ENCODE measurements around the gene ATP8B3.

Gene ATP8B3

DNA sequence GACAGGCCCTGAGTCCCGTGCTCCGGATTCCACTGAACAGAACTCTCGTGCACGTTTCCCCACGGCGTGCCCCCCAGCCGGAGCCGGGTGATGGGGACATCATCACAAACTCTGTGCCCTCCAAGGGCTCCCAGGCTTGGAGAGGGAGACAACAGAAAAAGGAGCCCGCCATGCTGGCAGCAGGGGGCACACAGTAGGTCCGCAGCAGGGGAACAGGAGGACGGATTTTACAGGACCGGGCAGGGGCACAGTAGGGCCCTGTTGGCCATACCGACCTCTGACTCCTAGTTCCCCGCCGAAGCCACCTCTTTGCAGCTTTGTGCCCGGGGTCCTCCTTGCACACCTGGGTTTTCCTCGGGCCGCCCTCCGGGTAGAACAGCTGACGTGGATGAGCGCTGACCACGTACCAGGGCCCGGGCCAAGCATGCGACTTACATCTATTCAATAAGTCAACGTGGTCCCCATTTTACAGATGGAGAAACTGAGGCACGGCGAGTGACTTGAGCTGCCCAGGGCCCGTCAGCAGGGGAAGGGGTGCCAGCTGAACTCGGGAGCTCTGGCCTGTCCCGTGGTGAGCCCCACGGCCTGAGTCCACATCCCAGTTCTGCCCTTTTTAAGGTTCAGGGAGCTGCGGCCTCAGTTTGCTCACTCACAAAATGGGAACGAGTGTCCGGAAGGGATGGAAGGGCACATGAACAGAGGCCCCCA, 68.9 kb downstream of the ATP8B3 start:
- in situ Hi-C loops (cut with HindIII; ENCODE audit: low sequenced_read_pairs): no loop called here
- TF ChIP-seq, protein P1, sequence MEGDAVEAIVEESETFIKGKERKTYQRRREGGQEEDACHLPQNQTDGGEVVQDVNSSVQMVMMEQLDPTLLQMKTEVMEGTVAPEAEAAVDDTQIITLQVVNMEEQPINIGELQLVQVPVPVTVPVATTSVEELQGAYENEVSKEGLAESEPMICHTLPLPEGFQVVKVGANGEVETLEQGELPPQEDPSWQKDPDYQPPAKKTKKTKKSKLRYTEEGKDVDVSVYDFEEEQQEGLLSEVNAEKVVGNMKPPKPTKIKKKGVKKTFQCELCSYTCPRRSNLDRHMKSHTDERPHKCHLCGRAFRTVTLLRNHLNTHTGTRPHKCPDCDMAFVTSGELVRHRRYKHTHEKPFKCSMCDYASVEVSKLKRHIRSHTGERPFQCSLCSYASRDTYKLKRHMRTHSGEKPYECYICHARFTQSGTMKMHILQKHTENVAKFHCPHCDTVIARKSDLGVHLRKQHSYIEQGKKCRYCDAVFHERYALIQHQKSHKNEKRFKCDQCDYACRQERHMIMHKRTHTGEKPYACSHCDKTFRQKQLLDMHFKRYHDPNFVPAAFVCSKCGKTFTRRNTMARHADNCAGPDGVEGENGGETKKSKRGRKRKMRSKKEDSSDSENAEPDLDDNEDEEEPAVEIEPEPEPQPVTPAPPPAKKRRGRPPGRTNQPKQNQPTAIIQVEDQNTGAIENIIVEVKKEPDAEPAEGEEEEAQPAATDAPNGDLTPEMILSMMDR (IDR thresholded peaks at IDR 0.05; ENCODE audit: low read depth, low read length, missing control alignments): no peak
- H3K4me3 ChIP-seq (ENCODE audit: low read depth, low read length): no peak overlapping the region
- no peak for DNase-seq (ENCODE audit: low read depth)

DNA sequence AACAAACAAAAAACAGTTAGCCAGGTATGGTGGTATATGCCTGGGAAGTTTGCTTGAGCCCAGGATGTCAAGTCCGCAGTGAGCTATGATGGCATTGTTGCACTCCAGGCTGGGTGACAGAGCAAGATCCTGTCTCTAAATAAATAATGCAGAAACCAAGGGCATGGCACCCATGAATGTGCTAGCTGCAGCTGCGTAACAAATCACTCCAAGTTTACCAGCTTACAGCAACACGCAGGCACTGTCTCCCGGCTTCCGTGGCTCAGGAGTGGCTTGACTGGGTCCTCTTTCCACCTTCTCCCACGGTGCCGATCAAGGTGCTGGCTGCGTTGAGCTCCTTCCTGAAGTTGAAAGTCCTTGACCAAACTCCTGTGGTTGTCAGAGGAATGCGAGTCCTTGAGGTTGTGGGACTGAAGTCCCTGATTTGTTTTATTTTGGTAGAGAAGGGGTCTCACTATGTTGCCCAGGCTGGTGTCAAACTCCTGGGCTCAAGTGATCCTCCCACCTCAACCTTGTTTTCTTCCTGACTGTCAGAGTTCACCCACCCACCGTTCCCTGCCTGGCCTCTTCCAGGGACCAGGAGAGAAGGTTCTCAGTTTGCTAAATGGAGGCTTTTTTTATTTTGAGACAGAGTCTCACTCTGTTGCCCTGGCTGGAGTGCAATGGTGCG, 72.0 kb downstream of the ATP8B3 start:
- in situ Hi-C loops (cut with HindIII; ENCODE audit: low sequenced_read_pairs): no loop called here
- no peak for DNase-seq (ENCODE audit: low read depth)
- TF ChIP-seq, protein P1 (IDR thresholded peaks at IDR 0.05; ENCODE audit: low read depth, low read length, missing control alignments): no peak
- H3K4me3 ChIP-seq (ENCODE audit: low read depth, low read length): no peak overlapping the region

DNA sequence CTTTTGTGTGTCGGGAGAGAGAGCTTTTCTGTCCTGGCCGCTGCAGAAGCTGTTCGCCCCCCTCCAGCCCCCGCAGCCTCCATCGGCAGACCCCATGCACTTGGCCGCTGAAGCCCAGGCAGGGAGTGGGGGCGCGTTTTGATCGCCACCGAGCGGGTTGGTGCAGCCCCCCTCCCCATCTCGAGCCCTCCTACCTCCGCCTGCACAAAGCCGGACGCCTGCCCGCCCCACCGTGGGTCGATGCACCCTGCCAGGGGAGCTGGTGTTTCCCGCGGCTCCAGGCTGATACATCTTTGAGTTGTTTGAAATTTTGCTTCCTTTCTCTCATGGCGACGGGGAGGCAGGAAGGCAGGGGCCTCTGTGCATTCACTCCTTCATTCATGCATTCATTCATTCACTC, 75.1 kb downstream of the ATP8B3 start:
- H3K4me3 ChIP-seq (ENCODE audit: low read depth, low read length): no peak overlapping the region
- in situ Hi-C loops (cut with HindIII; ENCODE audit: low sequenced_read_pairs): no loop called here
- TF ChIP-seq, protein P1 (IDR thresholded peaks at IDR 0.05; ENCODE audit: low read depth, low read length, missing control alignments): no peak
- no peak for DNase-seq (ENCODE audit: low read depth)

DNA sequence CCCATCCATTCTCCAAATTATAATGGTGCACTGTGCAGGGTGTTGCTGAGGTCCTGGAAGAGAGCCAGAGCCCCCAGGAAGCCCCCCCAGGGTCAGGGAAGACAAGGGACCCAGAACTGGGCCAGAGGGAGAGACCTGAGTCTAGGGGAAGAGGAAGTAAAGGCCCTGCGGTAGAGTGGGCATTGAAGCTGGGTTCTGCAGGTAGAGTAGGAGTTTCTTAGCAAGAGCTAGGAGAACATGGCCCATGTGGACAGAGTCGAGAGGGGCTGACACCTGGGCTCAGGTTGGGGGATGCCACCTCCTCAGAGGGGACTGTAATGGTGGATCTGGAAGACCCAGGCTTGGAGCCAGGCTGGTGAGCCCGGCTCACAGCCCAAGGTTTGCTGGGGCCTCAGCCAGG, 75.8 kb downstream of the ATP8B3 start:
- no peak for DNase-seq (ENCODE audit: low read depth)
- no peak overlapping the region for H3K4me3 ChIP-seq (ENCODE audit: low read depth, low read length)
- in situ Hi-C loops (cut with HindIII; ENCODE audit: low sequenced_read_pairs): no loop called here
- TF ChIP-seq, protein P1 (IDR thresholded peaks at IDR 0.05; ENCODE audit: low read depth, low read length, missing control alignments): no peak

DNA sequence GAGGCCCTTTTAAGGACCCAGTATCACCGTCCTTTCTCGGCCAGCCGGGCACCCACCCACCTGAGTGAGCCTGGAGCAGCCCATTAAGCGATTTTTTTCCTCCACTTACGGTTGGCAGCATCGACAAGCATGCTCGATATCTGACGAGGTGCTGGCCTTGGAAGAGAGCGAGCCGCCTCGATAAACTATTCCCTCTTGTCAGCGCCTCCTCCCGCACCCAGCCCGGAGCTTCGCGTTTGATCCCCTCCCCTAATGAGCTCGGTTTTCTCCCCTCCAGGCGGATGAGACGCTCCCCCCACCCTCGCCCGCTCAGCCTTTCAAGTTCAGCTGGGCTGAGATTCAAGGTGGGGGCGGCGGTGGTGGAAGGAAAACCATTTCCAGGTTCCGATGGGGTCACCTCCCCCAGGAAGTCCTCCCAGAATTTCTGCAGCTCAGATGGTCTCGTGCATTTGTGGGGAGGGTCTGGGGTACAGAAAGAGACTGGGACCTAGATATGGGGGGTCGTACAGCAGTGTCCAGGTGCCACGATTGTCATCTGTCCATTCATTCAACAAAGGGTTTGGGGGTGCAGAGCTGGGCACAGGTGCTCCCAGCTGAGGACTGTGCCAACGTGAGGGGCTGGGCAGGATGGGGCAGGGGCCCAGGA, 77.6 kb downstream of the ATP8B3 start:
- DNase-seq (ENCODE audit: low read depth): no peak
- TF ChIP-seq, protein P1 (IDR thresholded peaks at IDR 0.05; ENCODE audit: low read depth, low read length, missing control alignments): no peak
- in situ Hi-C loops (cut with HindIII; ENCODE audit: low sequenced_read_pairs): loop anchor here (5.0 kb wide), 1 partner anchor 37 kb away; no protein-coding TSS in a partner anchor
- H3K4me3 ChIP-seq (ENCODE audit: low read depth, low read length): no peak overlapping the region
